Activated CD4-positive, CD25-positive, alpha-beta regulatory T cell (primary cell): ENCODE data around the gene PRDX2.

Source experiments
- DNase-seq, 4 experiments: peaks; one replicate each; lab custom pipeline; 2025; lab: John Stamatoyannopoulos, UW

Gene PRDX2

DNA sequence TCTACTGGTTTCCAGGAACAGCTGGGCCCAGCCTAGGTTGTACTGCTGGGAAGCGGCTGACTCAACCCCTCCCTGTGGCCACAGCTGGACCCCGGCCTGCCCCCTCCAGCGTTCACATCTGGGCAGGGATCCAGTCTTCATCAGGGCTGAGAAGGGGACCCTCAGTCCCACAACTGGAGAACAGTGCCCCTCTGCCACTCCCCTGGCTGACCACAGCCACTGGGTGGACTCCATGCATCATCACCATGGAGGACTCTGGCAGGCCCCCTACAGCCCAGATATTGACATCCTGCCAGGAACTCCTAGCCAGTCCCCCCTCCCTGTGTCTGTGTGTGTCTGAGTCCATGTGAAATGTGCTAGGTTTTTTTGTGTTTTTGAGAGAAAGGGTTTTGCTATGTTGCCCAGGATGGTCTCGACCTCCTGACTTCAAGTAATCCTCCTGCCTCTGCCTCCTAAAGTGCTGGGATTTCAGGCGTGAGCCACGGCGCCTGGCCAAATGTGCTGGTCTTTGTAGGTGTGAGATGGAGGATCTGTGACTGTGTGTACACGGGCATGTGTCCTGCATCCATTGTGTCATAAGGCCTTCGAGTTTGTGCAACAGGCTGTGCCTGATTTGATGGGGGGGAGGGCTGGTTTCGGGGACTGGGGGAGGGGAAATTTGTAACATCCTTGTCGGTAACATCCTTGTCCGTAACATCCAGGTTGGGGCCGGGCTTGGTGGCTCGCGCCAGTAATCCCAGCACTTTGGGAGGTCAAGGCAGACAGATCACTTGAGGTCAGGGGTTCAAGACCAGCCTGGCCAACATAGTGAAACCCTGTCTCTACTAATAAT is 22.2 kb downstream of the PRDX2 start:
- no peak for DNase-seq

DNA sequence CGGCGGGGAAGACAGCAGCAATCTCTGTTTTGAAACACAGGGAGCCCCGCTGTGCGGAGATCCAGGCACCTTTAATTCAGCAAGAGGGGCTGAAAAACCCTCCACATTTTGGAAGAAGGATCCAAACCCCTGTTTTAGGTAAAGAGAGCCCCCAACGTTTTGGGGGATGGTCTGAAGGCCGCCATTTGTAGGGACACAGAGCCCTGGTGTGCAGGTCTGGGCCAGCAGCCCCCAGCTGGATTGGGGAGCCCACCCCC is 22.8 kb downstream of the PRDX2 start:
- DNase-seq: no peak

DNA sequence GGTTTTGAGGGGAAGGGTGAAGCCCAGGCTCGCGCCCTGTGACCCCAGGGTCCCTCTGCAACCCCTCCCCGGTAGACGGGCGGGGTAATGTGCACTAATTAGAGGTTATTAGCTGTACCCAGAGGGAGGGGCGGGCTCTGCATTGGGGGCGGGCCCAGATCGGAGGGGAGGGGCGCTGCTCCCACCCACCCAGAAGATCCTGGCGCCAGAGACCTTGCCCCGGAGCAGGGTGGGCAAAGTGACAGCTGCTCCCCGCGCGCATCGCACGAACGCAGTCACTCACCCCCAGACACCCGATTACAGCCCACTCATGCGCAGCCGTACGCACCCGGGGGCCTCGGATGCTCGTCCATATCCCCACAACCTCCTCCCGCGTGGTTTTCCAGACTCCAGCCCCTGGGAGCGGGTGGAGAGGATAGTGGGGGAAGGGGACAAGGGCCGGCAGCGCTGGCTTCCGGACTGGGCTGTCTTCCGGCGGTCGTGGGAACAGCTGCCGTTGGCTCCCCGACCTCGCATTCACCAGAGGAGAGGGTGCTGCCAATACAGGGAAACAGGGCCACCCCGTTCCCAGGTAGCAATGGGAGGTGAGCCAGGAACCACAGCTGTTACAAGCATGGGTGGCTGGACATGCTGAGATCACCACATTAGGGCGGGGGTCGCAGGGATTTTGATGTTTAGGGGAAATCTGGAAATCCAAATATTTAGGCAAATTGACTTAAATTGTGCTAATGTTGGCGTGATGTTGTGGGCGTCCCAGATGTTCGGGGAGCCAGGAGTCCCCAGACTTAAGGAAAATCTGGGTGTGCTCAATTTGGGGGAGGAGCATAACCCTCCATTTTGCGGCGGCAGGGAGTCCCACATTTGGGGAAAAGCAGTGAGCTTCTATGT is 23.3 kb downstream of the PRDX2 start:
- no peak for DNase-seq

DNA sequence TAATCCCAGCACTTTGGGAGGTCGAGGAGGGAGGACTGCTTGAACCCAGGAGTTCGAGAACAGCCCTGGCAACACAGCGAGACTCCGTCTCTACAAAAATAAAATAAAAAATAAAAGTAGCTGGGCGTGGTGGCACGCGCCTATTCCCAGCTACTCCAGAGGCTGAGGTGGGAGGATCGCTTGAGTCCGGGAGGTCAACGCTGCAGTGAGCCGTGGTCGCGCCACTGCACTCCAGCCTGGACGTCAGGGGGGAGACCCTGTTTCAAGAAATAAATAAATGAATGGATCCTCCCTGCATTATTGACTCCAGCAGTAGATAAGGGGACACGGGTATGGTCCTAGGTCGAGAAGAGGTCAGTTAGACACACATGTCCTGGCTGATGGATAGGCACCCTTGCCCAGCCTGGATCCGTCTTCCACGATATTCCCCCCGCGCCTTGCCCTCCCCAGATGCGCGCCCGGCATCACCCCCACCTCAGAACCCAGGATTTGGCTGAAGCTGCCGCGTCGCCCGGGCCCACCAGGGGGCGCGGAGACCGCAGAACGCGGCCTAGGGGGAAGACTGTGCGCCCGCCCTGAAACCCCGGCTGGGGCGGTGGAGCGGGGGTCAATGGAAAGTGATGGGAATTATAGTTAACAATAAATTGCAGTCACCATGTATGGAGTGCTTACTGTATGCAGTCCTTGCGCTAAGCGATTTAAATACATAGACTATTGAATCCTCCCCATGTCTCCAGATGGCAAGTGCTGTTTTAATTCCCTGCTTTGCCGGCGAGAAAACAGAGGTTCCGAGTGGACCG is 24.2 kb downstream of the PRDX2 start:
- DNase-seq: peak; percentile 65 to 71 (median 68)

DNA sequence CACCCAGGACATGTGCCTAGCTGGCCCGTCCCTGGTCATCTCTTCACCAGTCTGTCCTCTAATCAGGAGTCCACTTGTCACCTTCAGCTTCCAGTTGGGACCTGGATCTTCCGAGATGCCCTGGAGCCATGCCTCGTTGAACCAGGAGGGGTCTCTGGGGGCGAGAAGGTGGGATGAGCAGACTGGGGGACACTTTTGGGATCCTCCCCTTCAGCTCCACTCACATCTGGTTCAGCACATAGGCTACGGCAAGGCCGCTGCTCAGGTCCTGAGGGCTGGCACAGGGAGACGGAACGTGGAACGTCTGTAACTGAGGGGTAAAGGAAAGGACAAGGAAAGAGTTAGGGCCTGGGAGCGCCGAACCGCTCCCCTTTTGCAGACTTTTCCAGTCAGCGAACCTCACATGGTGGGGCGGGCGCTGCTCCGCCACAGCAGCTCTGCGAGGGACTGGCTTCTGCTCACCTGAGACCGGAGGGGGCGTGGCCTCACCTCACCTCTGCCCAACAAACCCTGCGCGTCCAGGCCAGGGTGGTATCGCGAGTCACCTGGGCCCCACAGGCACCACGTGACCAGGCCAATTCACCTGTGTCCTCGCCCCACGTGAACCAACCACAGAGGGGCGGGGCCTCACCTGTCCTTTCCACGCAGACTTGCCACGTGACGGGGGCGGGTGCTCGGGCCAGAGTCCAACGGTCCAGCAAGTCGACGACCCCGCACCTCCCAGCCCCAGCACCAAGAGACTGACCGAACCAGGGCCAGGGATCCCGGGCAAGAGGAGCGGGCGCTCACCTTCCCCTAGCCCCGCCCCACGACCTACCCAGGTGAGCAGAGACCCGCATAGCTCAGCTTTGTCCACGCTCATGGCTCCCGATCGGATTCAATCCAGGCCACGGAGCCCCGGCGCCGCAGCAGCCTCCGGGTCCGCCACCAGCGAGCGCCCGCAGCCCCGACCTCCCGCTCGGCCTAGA is 26.7 kb downstream of the PRDX2 start, which contains the start of gene HOOK2:
Gene HOOK2, minus strand, starts transcription at position 965 of the 968 bp plus-strand sequence. Its CDS starts 103 bp downstream, at position 862.
- peak in 1 of 4 experiments; percentile 25 for DNase-seq

DNA sequence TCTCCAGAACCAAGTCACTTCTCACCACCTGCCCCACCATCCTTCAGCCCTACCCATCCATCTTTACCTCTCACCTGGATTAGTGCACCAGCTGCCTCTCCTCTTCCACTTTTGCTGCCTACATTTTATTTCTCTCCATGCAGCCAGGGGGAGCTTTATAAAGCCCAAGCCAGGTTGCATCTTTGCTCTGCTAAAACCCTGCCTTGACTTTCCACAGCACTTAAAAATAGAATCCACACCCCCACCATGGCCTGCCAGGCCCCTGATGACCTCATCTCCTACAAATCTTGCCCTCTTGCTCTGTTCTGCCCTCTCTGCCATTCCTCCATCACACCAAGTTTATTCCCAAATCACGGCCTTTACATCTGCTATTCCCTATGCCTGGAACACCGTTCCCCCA is 28.0 kb downstream of the PRDX2 start:
- DNase-seq: no peak

DNA sequence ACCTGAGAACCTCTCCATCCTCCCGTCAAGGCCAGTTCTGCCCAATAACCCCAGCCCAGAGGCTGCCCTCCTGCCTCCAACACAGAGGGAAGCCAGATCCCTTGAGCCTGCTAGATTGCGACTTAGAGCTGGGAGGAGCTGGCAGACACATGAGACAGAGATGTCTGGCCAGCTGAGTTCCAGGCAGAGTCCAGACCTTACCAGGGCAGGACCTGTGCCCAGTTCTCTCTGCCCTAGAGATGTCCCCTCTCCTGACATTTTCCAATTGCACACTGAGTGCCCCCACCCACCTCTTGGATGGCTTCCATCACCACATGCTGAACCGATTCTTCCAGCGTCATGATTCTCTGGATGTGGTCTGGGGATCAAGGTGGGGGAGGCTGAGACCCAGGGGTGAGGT is 29.3 kb downstream of the PRDX2 start:
- DNase-seq: no peak

DNA sequence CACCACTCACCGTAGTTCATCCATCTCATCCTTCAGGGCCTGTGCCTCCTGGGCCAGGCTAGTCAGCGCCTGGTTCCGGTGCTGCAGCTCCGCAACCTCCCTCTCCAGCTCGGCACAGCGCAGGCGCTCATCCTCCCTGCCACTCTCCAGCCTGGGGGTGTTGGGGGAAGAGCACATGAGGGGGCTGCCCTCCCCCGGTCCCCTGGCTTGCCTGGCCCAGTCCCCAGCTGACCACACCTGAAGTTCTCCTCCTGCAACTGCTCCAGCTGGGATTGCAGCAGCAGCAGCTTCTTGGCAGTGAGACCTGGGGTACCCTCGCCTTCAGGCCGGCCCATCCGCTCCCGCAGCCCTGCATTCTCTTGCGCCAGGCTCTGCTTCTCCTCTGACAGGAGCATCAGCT is 30.7 kb downstream of the PRDX2 start:
- no peak for DNase-seq

DNA sequence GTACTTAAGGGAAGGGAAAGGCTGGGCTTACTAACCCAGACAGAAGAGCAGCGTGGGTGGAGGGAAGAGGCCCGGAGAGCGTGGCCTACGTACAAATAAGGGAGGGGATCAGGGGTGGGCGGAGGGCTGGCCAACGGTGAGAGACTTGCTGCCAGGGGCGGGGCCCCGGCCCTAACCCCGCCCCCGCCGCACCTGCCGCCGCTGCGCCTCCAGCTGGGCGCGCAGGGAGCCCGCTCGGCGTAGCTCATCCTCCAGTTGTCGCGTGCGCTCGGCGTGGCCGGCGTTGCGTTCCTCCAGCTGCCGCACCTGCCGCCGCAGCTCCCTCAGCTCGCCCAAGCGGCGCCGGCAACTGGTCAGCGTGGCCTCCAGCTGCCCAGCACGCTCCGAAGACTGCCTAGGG is 31.9 kb downstream of the PRDX2 start:
- peak; percentile 26 to 33 (median 29) for DNase-seq

DNA sequence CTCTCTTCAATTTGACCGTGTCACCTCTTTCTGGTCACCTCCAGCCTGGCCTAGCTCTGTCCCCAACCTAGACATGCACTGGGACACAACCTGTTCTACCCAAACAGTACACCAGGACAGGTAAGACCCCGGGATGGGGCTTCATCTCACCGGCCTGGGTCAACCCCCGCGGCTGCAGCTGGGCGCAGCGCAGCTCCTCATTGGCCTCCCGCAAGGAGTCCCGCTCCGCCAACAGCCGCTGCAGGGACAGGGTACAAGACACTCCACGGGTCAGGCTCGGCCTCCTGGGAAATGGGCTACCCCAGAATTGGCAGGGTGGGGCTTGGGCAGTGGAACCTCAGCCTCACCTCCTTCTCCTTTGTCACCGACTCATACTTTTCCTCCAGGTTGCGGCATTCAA is 33.9 kb downstream of the PRDX2 start:
- no peak for DNase-seq

DNA sequence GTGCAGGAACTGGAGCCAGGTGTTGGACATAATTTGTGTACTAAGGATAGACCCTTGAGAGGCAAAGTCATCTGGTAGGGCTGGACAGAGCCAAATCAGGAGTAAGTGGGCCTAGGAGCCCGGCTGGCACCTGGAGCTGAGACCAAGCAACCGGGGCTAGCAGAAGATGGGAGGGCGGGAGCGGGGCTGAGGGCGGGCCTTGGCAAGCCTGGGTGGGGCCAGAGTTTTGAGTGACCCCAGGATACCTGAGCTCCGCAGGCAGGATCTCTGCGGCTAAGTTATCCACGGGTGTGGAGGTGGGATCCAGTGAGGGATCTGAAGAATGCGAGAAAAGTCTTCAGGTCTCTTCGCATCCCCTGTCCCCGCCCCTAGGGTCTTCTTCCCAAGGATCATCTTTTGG is 34.5 kb downstream of the PRDX2 start:
- DNase-seq: no peak

DNA sequence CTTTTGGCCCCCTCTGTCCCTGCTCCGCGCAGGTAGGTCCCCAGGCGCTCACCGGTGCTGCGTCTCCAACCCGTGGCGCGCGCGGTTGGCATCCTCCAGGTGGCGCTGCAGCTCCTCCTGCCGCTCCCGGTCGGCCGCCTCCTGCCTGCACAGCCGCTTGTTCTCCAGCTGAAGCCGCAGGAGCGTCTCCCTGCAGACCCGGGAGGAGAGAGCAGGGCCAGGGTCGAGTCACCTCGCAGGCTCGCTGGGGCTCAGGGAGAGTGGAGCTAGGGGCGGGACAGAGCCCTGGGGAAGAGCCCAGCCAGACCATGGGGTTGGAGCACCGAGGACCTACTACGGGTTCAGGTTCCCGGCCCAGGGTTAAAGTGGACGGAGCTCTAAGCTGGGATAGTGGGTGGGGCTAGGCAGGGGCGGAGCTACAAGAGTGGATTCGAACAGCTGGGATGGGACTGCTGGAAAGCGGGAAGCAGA is 35.5 kb downstream of the PRDX2 start:
- peak in 2 of 4 experiments; percentile 51 to 59 for DNase-seq

DNA sequence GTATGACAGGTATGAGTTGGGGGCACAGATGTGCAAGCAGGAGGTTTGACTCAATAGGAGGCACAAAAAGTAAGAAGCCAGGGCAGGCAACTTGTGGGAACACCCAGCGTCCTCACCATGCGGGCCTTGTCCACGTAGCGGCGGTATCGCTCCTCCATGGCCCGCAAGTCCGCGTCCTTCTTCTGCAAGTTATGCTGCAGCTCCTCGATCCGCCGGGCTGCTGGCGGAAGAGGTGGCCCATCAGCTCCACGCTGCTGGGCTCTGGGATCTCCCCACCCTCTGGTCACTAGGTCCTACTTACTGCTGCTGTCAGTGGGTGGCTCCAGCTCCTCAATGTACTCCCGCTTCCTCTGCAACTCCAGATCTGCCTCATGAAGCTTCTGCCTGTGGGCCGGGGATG is 36.9 kb downstream of the PRDX2 start:
- DNase-seq: no peak

DNA sequence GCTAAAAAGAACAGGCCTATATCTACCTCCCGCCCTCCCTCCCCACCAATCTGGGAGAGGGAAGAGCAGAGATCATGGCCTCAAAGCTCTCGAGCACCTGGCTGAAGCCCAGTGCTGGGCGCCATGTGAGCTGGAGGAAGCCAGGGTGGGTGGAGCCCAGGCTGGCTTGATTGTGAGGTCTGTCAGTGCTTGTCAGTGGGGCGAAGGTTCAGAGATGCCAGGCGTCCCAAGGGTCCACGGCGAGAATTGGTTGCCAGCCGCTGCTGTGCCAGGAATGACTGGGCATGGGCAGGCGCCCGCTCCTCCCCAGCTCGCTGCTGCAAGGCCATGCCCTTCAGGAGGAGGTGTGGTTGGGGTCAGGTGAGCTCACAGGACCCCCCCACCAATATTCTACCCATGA is 38.5 kb downstream of the PRDX2 start:
- no peak for DNase-seq

DNA sequence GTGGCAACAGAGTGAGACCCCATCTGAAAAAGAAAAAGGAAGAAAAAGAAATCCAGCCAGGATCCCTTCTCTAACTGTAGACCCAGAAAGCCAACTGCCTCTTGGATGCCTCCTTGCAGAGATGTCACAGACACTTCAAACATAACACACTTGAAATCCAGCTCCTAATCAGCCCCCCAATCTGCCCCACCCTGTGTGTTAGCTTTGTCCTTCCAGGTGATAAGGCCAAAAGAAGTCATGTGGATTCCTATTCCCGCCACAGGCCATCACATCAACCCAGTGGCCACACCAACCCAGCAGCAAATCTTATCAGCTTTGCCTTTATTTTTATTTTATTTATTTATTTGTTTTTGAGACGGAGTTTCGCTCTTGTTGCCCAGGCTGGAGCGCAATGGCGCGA is 41.9 kb downstream of the PRDX2 start:
- DNase-seq: no peak

DNA sequence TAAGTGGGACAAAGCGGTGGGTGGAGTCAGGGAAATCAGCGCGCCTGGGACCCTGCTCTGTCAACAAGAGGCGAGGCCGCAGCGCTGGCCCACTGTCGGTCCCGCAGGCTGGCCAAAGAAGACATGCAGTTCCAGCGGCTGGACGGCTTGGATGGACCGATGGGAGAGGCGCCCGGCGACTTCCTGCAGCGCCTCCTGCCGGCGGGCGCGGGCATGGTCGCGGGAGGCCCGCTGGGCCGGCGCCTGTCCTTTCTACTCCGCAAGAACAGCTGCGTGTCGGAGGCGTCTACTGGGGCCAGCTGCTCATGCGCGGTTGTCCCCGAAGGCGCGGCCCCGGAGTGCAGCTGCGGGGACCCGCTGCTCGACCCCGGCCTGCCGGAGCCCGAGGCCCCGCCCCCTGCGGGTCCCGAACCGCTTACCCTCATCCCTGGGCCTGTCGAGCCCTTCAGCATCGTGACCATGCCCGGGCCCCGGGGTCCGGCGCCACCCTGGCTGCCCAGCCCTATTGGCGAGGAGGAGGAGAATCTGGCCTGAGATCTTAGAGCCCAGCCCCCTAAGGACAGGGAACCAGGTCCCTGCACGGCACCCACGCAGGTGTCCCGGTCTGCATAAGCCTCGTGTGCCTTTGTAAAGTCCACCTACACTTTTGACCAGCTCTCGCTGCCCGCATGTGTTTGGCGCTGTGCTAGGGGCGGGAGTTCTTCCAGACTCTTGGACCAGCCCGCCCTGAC is 43.9 kb downstream of the PRDX2 start:
- DNase-seq: peak in 3 of 4 experiments; percentile 28 to 46 (median 41)

DNA sequence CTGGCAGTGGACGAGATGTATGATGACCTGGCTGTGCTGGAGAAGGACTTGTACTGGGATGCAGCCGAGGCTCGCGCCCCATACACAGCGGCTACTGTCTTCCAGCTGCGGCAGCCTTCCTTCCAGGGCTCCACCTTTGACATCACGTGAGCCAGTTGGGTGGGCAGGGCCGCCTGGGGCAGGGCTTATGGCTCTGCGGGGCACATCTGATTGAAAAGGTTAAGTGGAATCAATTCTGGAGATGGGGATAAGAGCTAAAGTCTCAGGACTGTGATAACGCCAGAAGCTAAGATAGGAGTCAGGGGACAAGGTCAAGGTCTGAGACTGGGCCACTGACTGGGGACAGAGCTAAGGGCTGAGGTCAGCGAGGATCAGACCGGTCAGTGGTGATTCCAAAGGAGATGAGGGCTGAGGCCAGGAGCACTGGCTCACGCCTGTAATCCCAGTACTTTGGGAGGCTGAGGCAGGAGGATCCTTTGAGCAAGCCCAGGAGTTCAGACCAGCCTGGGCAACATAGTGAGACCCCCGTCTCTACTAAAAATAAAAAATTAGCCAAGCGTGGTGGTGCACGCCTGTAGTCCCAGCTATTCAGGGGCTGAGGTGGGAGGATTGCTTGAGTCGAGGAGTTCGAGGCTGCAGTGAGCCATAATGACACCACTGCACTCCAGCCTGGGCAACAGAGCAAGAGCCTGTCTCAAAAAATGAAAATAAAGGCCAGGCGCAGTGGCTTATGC is 45.3 kb downstream of the PRDX2 start:
- no peak for DNase-seq

DNA sequence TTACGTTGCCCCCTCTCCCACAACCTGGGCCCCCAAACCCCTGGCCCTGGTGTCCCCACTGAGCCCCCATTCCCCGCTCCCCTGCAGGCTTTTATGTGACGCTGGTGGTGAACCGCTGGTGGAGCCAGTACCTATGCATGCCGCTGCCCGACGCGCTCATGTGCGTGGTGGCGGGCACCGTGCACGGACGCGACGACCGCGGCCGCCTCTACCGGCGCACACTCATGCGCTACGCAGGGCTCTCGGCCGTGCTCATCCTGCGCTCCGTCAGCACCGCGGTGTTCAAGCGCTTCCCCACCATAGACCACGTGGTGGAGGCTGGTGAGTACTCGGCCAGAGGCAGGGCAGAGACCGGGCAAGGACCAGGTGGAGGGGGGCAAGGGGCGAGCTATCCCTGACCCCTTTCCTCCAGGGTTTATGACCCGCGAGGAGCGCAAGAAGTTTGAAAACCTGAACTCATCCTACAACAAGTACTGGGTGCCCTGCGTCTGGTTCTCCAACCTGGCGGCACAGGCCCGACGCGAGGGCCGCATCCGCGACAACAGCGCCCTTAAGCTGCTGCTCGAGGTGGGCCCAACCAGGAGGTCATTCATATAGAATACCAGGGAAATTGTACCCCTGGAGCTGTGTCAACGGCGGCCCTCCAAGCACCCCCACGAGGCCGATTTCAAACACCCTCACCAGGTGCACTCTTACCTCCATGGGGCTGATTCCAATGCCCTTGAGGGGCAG is 47.0 kb downstream of the PRDX2 start:
- no peak for DNase-seq
